Endothelial cell of umbilical vein (primary cell): ENCODE measurements around the gene SCAANT1. TPM values are rescaled to one million over a fixed set of nuclear protein-coding genes. Genes with fewer than 3 reads are reported as not detected.

Experiments
- BruUV-seq: library from RNA; stranded (reverse); fragments of 400-500 nt; replicated peaks from 2 replicates; lab custom pipeline; 2021; lab: Mats Ljungman, UMichigan
- CTCF ChIA-PET: fragments of 300-600, 350-600 bp; sonication (Branson Sonifier 250); formaldehyde crosslinking; loops from one replicate; lab custom pipeline; 2021; ENCODE audit warnings: antibody characterized with exemption, inconsistent platforms; lab: Charles Lee
- POLR2A ChIA-PET: fragments of 300-600, 350-600 bp; sonication (Branson Sonifier 250); formaldehyde crosslinking; loops from one replicate; lab custom pipeline; 2021; ENCODE audit warnings: antibody characterized with exemption, inconsistent platforms; lab: Charles Lee
- DNase-seq: peaks from one replicate; pipeline ENCODE4 v3.0.0-alpha.2; 2011; ENCODE audit warnings: low read depth, low spot score
- FAIRE-seq: peaks from 2 replicates; lab custom pipeline; 2011; peaks lifted over from hg19 to GRCh38; lab: Jason Lieb, UNC
- H2AFZ ChIP-seq: 2 replicates; pipeline ENCODE4 v1.6.0; 2012; ENCODE audit warnings: low read depth, low read length, control low read depth, inconsistent platforms
- H3K27ac ChIP-seq: 2 replicates; pipeline ENCODE4 v1.5.1; 2011; ENCODE audit warnings: low read depth, mild to moderate bottlenecking, control low read depth, low read length, moderate library complexity; ENCODE audit not compliant: insufficient read depth
- H3K27me3 ChIP-seq, 2 experiments: 2 replicates each; pipeline versions ENCODE4 v1.6.0 to v1.6.1; 2011; ENCODE audit warnings: low read length in 2 of 2, mixed read lengths in 1 of 2; ENCODE audit not compliant: control insufficient read depth in 2 of 2, insufficient read depth in 2 of 2
- H3K36me3 ChIP-seq, 2 experiments: 2 replicates in 1 of 2; 3 replicates in 1 of 2; pipeline ENCODE4 v1.5.1; 2011; ENCODE audit warnings: low read length in 2 of 2, mild to moderate bottlenecking in 1 of 2, moderate library complexity in 1 of 2; ENCODE audit not compliant: control insufficient read depth in 2 of 2, insufficient read depth in 2 of 2; ENCODE audit errors: extremely low read depth in 1 of 2
- H3K4me1 ChIP-seq: 3 replicates; pipeline ENCODE4 v1.5.1; 2011; ENCODE audit warnings: mild to moderate bottlenecking, low read length; ENCODE audit not compliant: control insufficient read depth, insufficient read depth; ENCODE audit errors: extremely low read depth
- H3K4me2 ChIP-seq: 2 replicates; pipeline ENCODE4 v1.6.1; 2011; ENCODE audit warnings: low read length, control low read depth, mixed read lengths; ENCODE audit not compliant: insufficient read depth
- H3K4me3 ChIP-seq, 3 experiments: fragments of 200-600 bp in 1 of 3; sonication (generic), shearing (Covaris generic) in 1 of 3; replicated peaks in 1 of 3; 2 replicates each; pipeline ENCODE4 v1.5.1; 2011 to 2016; ENCODE audit warnings: control low read depth in 3 of 3, low read length in 3 of 3, mild to moderate bottlenecking in 2 of 3, inconsistent platforms in 1 of 3, low read depth in 1 of 3, moderate library complexity in 1 of 3; ENCODE audit not compliant: insufficient read depth in 1 of 3
- H3K79me2 ChIP-seq: 2 replicates; pipeline ENCODE4 v1.6.0; 2012; ENCODE audit warnings: low read length, inconsistent platforms; ENCODE audit not compliant: control insufficient read depth, insufficient read depth
- H3K9ac ChIP-seq: replicated peaks from 2 replicates; pipeline ENCODE3; 2011; ENCODE audit warnings: low read length, control low read depth; ENCODE audit not compliant: insufficient read depth; ENCODE audit errors: extremely low read depth
- H3K9me1 ChIP-seq: replicated peaks from 3 replicates; pipeline ENCODE4 v1.6.0; 2011; ENCODE audit warnings: mild to moderate bottlenecking, low read length; ENCODE audit not compliant: control insufficient read depth, insufficient read depth; ENCODE audit errors: extremely low read depth
- H3K9me3 ChIP-seq: replicated peaks from 2 replicates; pipeline ENCODE4 v1.5.1; 2012; ENCODE audit warnings: low read length, inconsistent platforms; ENCODE audit not compliant: control insufficient read depth, insufficient read depth
- H4K20me1 ChIP-seq: replicated peaks from 2 replicates; pipeline ENCODE3; 2011; ENCODE audit warnings: mild to moderate bottlenecking, low read length; ENCODE audit not compliant: control insufficient read depth, insufficient read depth; ENCODE audit errors: extremely low read depth
- CTCF ChIP-seq, 2 donors: IDR thresholded peaks; 1 replicate in 1 of 2; 2 replicates in 1 of 2; pipeline ENCODE4 v1.5.1; 2011; ENCODE audit warnings: low read length in 2 of 2, mild to moderate bottlenecking in 2 of 2, moderate library complexity in 2 of 2, control low read depth in 1 of 2, inconsistent platforms in 1 of 2, low read depth in 1 of 2; ENCODE audit not compliant: insufficient read depth in 1 of 2; ENCODE audit errors: extremely low read depth in 1 of 2
- EZH2 ChIP-seq: IDR thresholded peaks from 2 replicates; pipeline ENCODE4 v1.6.1; 2012; ENCODE audit warnings: borderline replicate concordance, low read depth, mild to moderate bottlenecking, moderate library complexity, low read length, inconsistent platforms; ENCODE audit not compliant: severe bottlenecking
- FOS ChIP-seq: IDR thresholded peaks from 2 replicates; pipeline ENCODE4 v1.6.1; 2011; ENCODE audit warnings: mild to moderate bottlenecking, low read length, moderate library complexity, borderline replicate concordance; ENCODE audit not compliant: insufficient read depth
- GATA2 ChIP-seq: IDR thresholded peaks from 2 replicates; pipeline ENCODE4 v1.7.0; 2011; ENCODE audit warnings: low read depth, mild to moderate bottlenecking, moderate library complexity, mixed read lengths, low read length; ENCODE audit not compliant: insufficient read length, insufficient read depth
- JUN ChIP-seq: IDR thresholded peaks from 2 replicates; pipeline ENCODE4 v1.6.1; 2011; ENCODE audit warnings: borderline replicate concordance, low read depth; ENCODE audit not compliant: insufficient read length, insufficient read depth
- MAX ChIP-seq: IDR thresholded peaks from 2 replicates; pipeline ENCODE4 v1.6.1; 2011; ENCODE audit not compliant: insufficient read depth, insufficient read length
- MYC ChIP-seq: IDR thresholded peaks from one replicate; pipeline ENCODE4 v1.6.1; 2011; ENCODE audit warnings: mild to moderate bottlenecking, low read depth, low read length
- POLR2A ChIP-seq: IDR thresholded peaks from 2 replicates; pipeline ENCODE4 v1.6.1; 2012; ENCODE audit warnings: low read depth, mild to moderate bottlenecking, control low read depth, low read length
- POLR2AphosphoS5 ChIP-seq: IDR thresholded peaks from 2 replicates; pipeline ENCODE4 v1.6.1; 2012; ENCODE audit warnings: low read depth, mild to moderate bottlenecking, control low read depth, low read length, moderate library complexity; ENCODE audit not compliant: insufficient read depth
- dilution Hi-C: fragments of 300-500 bp; cut with MboI; formaldehyde crosslinking; loops from one replicate; pipeline ENCODE4 v1.15.0; 2019; ENCODE audit warnings: low sequenced_read_pairs; ENCODE audit not compliant: extremely low pct_ligation_motif_present
- intact Hi-C: fragments of 100-400 bp; cut with micrococcal nuclease; formaldehyde crosslinking; loops from one replicate; pipeline ENCODE4 v1.10.0; 2022
- polyA plus RNA-seq, 4 experiments: library from polyadenylated mRNA; depleted of rRNA in 3 of 4; stranded (reverse) in 3 of 4; unstranded in 1 of 4; fragments of >200 nt; gene quantifications; 2 replicates each; pipeline versions ENCODE4 v1.2.1 to v1.2.3, GENCODE V29; 2011 to 2012; ENCODE audit warnings: missing spikeins in 1 of 4
- total RNA-seq: library from RNA; stranded (reverse); gene quantifications from 2 replicates; pipeline ENCODE4 v1.2.3, GENCODE V29; 2021

The SCAANT1 gene
- total and polyA plus RNA-seq, 2 donors (not counting 3 experiments of a cell fraction or from before 2014, with no cell fraction given) = not detected

- Histone ChIP-seq H3K27me3 (no peaks in the 10 kb centered on the region), H3K4me1 (peaks cover 22% of the 10 kb centered on the region), H3K79me2 (peaks cover 78% of the 10 kb centered on the region), H3K36me3 (no peaks in the 10 kb centered on the region), H3K27ac (no peak overlapping the region), H2AFZ (no peak overlapping the region), H3K9me1 (no peaks in the 10 kb centered on the region), H3K9ac (no peak overlapping the region), H3K4me2 (no peak overlapping the region), H3K4me3 (no peak overlapping the region), H4K20me1 (peaks cover 10% of the 10 kb centered on the region), H3K9me3 (no peaks in the 10 kb centered on the region)
- CTCF ChIA-PET = interaction anchor here (1.2 kb wide), 1 partner anchor 9 kb away, joined by 7 read pairs; no protein-coding TSS in a partner anchor
- no peak for DNase-seq
- dilution Hi-C loops (no loop called here), intact Hi-C loops (no loop called here)
- FAIRE-seq = no peak
- no peak for TF ChIP-seq GATA2
- no peak for TF ChIP-seq MAX
- no peak for TF ChIP-seq CTCF (IDR thresholded peaks at IDR 0.05; ENCODE audit: extremely low read depth in 1 of 2, insufficient read depth in 1 of 2, low read depth in 1 of 2, low read length in 2 of 2)
- TF ChIP-seq MYC = no peak
- no peak for TF ChIP-seq EZH2
- TF ChIP-seq POLR2AphosphoS5 = no peak
- no peak for TF ChIP-seq POLR2A
- TF ChIP-seq JUN = no peak
- no peak for TF ChIP-seq FOS
- BruUV-seq = no TSS peak
- POLR2A ChIA-PET = no interaction called here
These were observed 24.7 kb upstream of the SCAANT1 start for GRCh38 chr3:63936925-63937324.
